GM18909 (cell line): Measurements from ENCODE around the gene COL1A2.

Experiments
- ATAC-seq: cut with Tn5 transposase; IDR thresholded peaks from one replicate; pipeline ENCODE4 v1.9.1; 2021; ENCODE audit warnings: mild to moderate bottlenecking; ENCODE audit not compliant: unreplicated experiment, poor library complexity

COL1A2 gene

DNA sequence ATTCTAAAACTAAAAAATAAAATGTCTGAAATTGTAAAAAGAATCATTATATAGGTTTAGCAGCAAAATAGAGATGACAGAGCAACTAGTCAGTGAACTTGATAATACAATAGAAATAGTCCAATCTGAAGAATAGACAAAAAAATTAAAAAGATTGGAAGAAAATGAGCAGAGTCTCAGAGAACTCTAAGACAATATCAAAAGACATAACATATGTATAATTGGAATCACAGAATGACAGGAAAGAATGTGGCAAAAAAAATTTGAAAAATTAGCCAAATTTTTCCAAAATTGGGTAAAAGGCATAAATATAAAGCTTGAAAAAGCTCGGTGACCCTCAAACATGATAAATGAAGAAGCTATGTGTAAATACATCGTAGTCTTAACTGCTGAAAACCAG, 76.9 kb downstream of the COL1A2 start:
- no peak for ATAC-seq

DNA sequence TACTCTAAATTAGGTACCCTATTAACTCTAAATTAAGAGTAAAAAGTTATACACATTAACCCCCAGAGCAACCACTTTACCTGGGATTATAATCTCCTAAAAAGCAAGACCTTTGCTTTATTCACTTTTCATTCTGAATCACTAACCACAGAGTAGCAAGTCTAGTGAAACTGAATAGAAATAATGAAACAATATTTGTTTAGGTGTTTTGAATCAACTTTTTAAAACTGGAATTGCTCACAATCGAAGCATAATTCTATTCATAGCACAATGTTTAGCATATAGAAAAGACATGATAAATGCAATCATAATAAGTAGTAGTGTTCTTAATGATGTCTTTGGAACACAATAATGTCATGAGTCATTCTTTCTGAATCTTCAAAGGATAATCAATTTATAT, 77.9 kb downstream of the COL1A2 start:
- no peak for ATAC-seq

DNA sequence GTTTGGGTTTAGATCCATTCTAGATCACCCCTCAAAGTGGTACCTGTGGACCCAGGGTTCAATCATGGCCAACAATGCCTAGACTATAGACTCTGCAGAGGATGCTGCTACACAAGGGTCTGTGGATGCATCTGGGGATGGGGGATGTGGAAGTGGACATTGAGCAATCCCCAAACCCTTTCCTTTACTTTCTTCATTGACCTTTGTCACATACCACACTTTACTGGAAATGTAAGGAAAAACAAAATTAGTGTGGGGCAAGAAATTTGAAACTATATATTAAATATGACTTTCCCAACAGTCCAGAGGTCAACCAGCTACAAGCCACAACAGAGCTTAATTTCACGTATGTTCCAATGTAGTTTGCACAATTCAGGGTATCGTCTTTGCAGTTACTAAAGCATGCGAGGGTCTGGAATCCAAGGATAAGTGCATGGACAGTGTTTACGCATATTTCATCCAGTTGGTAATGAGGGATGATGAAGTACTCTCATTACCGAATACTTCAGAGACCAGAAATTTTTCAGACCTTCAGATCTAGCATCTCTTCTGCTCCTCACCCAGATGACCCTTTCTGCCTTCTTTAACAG, 81.7 kb downstream of the COL1A2 start:
- ATAC-seq: no peak

DNA sequence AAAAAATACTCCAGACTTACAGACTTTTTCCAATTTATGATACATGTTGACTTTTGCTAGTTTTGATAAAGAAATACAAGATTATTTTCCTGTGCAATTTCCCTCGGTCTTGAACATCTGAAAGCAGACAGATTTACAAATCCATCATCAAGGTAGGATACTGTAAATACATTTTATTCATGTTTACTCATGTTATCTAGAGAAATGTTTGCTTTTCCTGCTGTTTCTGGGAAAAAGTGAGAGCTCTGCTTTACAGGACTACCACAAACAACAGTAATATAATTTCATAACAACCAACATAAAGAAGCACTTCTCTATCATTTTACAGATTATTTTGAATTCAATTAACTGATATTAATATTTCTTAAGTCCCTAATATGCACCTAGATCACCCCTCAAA, 83.2 kb downstream of the COL1A2 start:
- no peak for ATAC-seq

DNA sequence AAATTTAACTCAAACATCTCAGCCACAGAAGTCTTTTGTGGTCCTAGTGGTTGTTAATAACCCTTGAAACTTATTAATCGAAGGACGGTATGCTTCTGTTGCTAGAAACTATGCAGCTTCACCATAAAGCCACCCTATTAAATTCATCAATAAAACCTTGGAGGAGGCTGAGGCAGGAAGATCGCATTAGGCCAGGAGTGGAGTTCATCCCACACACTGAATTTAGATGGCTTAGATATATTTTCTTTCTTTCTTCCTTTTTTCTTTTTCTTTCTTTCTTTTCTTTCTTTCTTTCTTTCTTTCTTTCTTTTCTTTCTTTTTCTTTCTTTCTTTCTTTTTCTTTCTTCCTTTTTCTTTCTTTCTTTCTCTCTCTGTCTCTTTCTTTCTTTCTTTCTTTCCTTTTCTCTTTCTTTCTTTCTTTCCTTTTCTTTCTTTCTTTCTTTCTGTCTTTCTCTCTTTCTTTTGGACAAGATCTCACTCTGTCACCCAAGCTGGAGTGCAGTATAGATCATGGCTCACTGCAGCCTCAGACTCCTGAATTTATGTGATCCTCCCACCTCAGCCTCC, 84.0 kb downstream of the COL1A2 start:
- no peak for ATAC-seq
